ENCODE results near the gene NAE1.

- no peak for TF ChIP-seq CTCF (conservative IDR thresholded peaks at IDR 0.05; ENCODE audit: low read length)
- no peak for TF ChIP-seq EZH2phosphoT487 (IDR thresholded peaks at IDR 0.05; ENCODE audit: borderline replicate concordance, low read depth, low read length)
Observed at GRCh38 chr16:66859397-66860068, 28.8 kb upstream of the NAE1 start.
